Measurements from ENCODE around the gene ZMYND15. TPM values are rescaled to one million over a fixed set of nuclear protein-coding genes. Genes with fewer than 3 reads are reported as not detected.
"Not testable (repeated sequence)": the region's sequence is repeated elsewhere in the genome, so short reads cannot be mapped to it uniquely, and the experiment has no call there.

Gene ZMYND15
- total RNA-seq, 1 donor = 1.4 TPM

DNA sequence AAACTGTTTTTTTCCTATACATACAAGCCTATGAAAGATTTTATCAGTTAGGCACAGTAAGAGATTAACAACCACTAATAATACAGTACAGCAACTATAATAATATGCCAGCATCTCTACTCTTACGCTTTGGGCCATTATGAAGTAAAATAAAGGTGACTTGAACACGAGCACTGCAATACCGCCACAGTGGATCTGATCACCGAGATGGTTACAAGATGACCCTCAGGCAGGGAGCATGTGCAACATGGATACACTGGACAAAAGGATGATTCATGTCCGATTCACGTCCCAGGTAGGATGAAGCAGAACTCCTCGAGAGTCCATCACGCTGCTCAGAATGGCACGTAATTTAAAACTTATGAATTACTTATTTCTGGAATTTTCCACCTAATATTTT lies 46.2 kb upstream of the ZMYND15 start:
- no peak overlapping the region for H3K27ac ChIP-seq (ENCODE audit: low read depth, low read length)
- TF ChIP-seq, protein P1, sequence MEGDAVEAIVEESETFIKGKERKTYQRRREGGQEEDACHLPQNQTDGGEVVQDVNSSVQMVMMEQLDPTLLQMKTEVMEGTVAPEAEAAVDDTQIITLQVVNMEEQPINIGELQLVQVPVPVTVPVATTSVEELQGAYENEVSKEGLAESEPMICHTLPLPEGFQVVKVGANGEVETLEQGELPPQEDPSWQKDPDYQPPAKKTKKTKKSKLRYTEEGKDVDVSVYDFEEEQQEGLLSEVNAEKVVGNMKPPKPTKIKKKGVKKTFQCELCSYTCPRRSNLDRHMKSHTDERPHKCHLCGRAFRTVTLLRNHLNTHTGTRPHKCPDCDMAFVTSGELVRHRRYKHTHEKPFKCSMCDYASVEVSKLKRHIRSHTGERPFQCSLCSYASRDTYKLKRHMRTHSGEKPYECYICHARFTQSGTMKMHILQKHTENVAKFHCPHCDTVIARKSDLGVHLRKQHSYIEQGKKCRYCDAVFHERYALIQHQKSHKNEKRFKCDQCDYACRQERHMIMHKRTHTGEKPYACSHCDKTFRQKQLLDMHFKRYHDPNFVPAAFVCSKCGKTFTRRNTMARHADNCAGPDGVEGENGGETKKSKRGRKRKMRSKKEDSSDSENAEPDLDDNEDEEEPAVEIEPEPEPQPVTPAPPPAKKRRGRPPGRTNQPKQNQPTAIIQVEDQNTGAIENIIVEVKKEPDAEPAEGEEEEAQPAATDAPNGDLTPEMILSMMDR (IDR thresholded peaks at IDR 0.05; ENCODE audit: extremely low read depth, low read depth, low read length) = no peak
- H3K27me3 ChIP-seq (ENCODE audit: insufficient read depth, low read length) = no peaks in the 10 kb centered on the region
- H3K4me3 ChIP-seq (ENCODE audit: insufficient read depth, low read length) = no peak overlapping the region
- no peaks in the 10 kb centered on the region for H3K4me1 ChIP-seq (ENCODE audit: insufficient read depth, low read length)
- no peak for DNase-seq (ENCODE audit: insufficient read length, low spot score, missing footprints)
- H3K36me3 ChIP-seq (ENCODE audit: insufficient read depth, low read length) = peaks cover 9% of the 10 kb centered on the region
- no peak overlapping the region for H3K4me2 ChIP-seq (ENCODE audit: insufficient read depth, low read length)
- peaks cover 64% of the 10 kb centered on the region for H3K79me2 ChIP-seq (ENCODE audit: insufficient read depth, low read length)
- no peaks in the 10 kb centered on the region for H3K9me3 ChIP-seq (ENCODE audit: low read depth, low read length)
- peaks cover 23% of the 10 kb centered on the region for H4K20me1 ChIP-seq (ENCODE audit: insufficient read depth, low read length)
- no peak overlapping the region for H2AFZ ChIP-seq (ENCODE audit: low read length)

DNA sequence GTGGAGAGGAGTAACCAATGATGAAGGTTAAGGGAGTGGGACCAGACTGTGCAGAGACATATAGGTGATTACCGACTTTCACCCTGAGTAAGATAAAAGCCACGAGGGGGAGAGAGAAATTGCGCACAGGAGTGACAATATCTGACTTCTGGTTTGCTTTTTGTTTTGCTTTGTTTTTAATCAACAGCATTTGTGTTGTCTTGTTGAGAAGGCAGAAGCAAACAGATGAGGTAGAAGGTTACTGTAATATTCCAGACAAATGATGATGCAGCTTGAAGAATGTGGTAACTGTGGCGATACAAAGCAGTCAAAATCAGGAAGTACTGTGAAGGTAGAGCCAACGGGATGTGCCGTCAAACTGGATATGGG lies 43.2 kb upstream of the ZMYND15 start:
- TF ChIP-seq, protein P1 (IDR thresholded peaks at IDR 0.05; ENCODE audit: extremely low read depth, low read depth, low read length) = no peak
- Histone ChIP-seq H3K4me1 (ENCODE audit: insufficient read depth, low read length) (peaks cover 2% of the 10 kb centered on the region), H3K36me3 (ENCODE audit: insufficient read depth, low read length) (peaks cover 5% of the 10 kb centered on the region), H3K27ac (ENCODE audit: low read depth, low read length) (no peak overlapping the region), H3K9me3 (ENCODE audit: low read depth, low read length) (no peaks in the 10 kb centered on the region), H3K4me3 (ENCODE audit: insufficient read depth, low read length) (no peak overlapping the region), H3K4me2 (ENCODE audit: insufficient read depth, low read length) (no peak overlapping the region), H4K20me1 (ENCODE audit: insufficient read depth, low read length) (peaks cover 20% of the 10 kb centered on the region), H2AFZ (ENCODE audit: low read length) (no peak overlapping the region), H3K79me2 (ENCODE audit: insufficient read depth, low read length) (peaks cover 74% of the 10 kb centered on the region), H3K27me3 (ENCODE audit: insufficient read depth, low read length) (no peaks in the 10 kb centered on the region)
- no peak for DNase-seq (ENCODE audit: insufficient read length, low spot score, missing footprints)

DNA sequence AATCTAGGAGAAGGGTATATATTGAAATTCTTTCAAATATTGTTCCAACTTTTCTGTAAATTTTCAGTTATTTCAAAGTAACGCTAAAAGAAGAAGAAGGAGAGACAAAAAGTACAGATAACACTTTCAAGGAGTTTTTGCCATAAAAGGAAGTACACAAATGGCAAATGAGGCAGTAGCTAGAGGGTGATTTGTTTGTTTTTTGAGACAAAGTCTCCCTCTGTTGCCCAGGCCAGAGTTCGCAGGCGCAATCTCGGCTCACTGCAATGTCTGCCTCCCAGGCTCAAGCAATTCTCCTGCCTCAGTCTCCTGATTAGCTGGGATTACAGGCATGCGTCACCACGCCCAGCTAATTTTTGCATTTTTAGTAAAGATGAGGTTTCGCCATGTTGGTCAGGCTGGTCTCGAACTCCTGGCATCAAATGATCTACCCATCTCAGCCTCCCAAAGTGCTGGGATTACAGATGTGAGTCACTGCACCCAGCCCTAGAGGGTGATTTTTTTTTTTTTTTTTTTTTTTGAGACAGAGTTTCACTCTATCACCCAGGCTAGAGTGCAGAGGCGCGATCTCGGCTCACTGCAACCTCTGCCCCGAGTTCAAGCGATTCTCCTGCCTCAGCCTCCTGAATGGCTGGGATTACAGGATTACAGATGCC lies 40.1 kb upstream of the ZMYND15 start:
- H3K27me3 ChIP-seq (ENCODE audit: insufficient read depth, low read length); H3K36me3 ChIP-seq (ENCODE audit: insufficient read depth, low read length); H3K4me3 ChIP-seq (ENCODE audit: insufficient read depth, low read length); H4K20me1 ChIP-seq (ENCODE audit: insufficient read depth, low read length); H3K27ac ChIP-seq (ENCODE audit: low read depth, low read length); H3K9me3 ChIP-seq (ENCODE audit: low read depth, low read length); DNase-seq (ENCODE audit: insufficient read length, low spot score, missing footprints); H2AFZ ChIP-seq (ENCODE audit: low read length); H3K4me2 ChIP-seq (ENCODE audit: insufficient read depth, low read length): not testable (repeated sequence)
- peaks cover 13% of the 10 kb centered on the region for H3K4me1 ChIP-seq (ENCODE audit: insufficient read depth, low read length)
- peaks cover 74% of the 10 kb centered on the region for H3K79me2 ChIP-seq (ENCODE audit: insufficient read depth, low read length)

DNA sequence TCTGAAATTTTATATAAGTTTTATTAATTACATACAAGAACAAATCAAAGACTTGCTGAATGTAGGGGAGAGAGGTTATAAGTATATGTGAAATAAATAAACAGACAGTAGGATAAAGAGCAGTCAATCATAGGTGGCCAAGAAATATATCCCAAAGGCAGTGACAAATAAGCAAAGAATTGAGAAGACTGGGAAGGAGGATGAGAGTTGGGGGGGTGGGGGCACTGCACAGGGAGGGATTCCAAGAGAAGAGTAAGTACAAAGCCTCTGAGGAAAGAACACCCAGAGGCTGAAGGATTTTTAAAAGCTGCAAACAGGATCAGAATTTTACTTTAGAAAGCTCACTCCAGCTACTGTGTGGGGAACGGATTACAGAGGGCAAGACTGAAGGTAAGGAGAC lies 38.5 kb upstream of the ZMYND15 start:
- Histone ChIP-seq H4K20me1 (ENCODE audit: insufficient read depth, low read length) (peaks cover 6% of the 10 kb centered on the region), H3K9me3 (ENCODE audit: low read depth, low read length) (no peaks in the 10 kb centered on the region), H3K79me2 (ENCODE audit: insufficient read depth, low read length) (peaks cover 69% of the 10 kb centered on the region), H3K36me3 (ENCODE audit: insufficient read depth, low read length) (no peaks in the 10 kb centered on the region), H3K27ac (ENCODE audit: low read depth, low read length) (no peak overlapping the region), H2AFZ (ENCODE audit: low read length) (no peak overlapping the region), H3K27me3 (ENCODE audit: insufficient read depth, low read length) (no peaks in the 10 kb centered on the region), H3K4me1 (ENCODE audit: insufficient read depth, low read length) (peaks cover 13% of the 10 kb centered on the region), H3K4me3 (ENCODE audit: insufficient read depth, low read length) (no peak overlapping the region), H3K4me2 (ENCODE audit: insufficient read depth, low read length) (no peak overlapping the region)
- no peak for DNase-seq (ENCODE audit: insufficient read length, low spot score, missing footprints)
- TF ChIP-seq, protein P1 (IDR thresholded peaks at IDR 0.05; ENCODE audit: extremely low read depth, low read depth, low read length) = no peak
